ENCODE measurements around the gene GNG10.
"Not testable (repeated sequence)": the region's sequence is repeated elsewhere in the genome, so short reads cannot be mapped to it uniquely, and the experiment has no call there.

GNG10 gene

DNA sequence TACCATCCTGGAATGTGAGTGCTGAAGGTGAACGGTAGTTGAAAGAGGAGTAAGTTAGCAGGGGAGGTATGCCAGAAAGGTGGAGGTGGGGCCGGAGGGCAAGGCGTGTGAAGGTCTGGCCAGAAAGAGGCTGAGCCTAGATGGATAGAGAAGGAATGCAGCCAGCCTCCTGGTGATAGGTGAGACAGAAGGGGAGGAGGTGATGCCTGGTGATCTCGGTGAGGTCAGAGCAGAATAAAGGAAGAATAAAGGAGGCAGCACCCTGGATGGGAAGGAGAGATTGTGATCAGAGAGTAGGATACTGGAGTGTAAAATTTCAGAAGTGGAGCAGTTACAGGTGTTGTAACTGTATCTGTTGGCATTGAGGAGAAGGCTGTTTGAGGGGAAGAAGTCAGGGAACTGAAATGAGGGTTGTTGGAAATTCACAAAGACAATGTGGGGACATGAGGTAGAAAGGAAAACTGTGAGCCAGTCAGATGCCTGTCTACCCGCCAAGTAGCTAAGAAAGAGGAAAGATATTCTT, 2.0 kb downstream of the GNG10 start:
- no peak overlapping the region for H3K4me3 ChIP-seq (ENCODE audit: low read length)
- H3K4me1 ChIP-seq (ENCODE audit: control insufficient read depth, low read depth, low read length), result peaks cover 5% of the 10 kb centered on the region

DNA sequence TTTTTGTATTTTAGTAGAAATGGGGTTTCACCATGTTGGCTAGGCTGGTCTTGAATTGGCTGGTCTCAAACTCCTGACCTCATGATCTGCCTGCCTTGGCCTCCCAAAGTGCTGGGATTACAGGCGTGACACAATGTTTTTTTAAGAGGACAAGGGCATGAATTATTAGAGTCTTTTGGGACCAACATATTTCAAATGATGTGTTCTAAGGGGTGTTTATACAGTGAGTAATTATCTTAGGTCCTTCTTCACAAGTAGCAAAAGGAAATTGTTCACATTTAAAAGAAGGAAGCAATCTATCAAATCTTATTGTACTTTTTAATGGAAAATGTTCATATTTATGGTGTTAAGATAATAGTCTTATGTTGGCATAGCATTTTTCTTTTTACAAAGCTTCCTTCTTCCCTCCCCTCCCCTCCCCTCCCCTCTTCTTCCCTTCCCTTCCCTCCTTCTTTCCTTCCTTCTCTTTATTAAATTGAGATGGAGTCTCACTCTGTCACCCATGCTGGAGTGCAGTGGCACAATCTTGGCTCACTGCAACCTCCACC, 6.7 kb downstream of the GNG10 start:
- Histone ChIP-seq H3K79me2 (ENCODE audit: control insufficient read depth, insufficient read depth, low read length) (peaks cover 12% of the 10 kb centered on the region), H3K23ac (ENCODE audit: low read length) (no peak overlapping the region), H3K27ac (ENCODE audit: low read depth, low read length) (no peak overlapping the region), H2BK5ac (ENCODE audit: low read length) (no peak overlapping the region), H3K4me3 (ENCODE audit: low read length) (no peak overlapping the region), H2BK120ac (ENCODE audit: low read depth, low read length) (no peak overlapping the region), H3K18ac (ENCODE audit: low read length) (no peak overlapping the region), H3K4me1 (ENCODE audit: control insufficient read depth, low read depth, low read length) (peaks cover 2% of the 10 kb centered on the region), H3K4ac (ENCODE audit: low read depth, low read length) (no peak overlapping the region), H4K5ac (ENCODE audit: low read length) (no peak overlapping the region), H3K4me2 (ENCODE audit: low read length) (no peak overlapping the region), H3K36me3 (ENCODE audit: control insufficient read depth, insufficient read depth, low read length) (no peaks in the 10 kb centered on the region), H2BK15ac (replicated peaks; ENCODE audit: low read depth) (no peak overlapping the region), H2AK5ac (ENCODE audit: low read length) (no peak overlapping the region), H4K8ac (ENCODE audit: low read depth, low read length) (no peak overlapping the region), H3K27me3 (ENCODE audit: insufficient read depth, low read length, poor library complexity) (no peaks in the 10 kb centered on the region), H3K9ac (ENCODE audit: low read length) (no peak overlapping the region), H3K79me1 (ENCODE audit: low read length) (peaks cover 10% of the 10 kb centered on the region), H3K56ac (ENCODE audit: low read length) (no peak overlapping the region)
- WGBS (ENCODE audit: extremely low coverage, insufficient coverage, low lambda C conversion rate), result no CpG with 5 or more reads among the region's 1 CpG
- DNase-seq, result no peak

More for the DNA sequence above, 2.0 kb downstream of the GNG10 start:
- no peak overlapping the region for H2BK15ac ChIP-seq (replicated peaks; ENCODE audit: low read depth)
- H3K27ac ChIP-seq (ENCODE audit: low read depth, low read length), result peak overlapping the region; percentile 72
- no CpG with 5 or more reads among the region's 5 CpGs for WGBS (ENCODE audit: extremely low coverage, insufficient coverage, low lambda C conversion rate)
- no peak overlapping the region for H2AK5ac ChIP-seq (ENCODE audit: low read length)
- H3K23ac ChIP-seq (ENCODE audit: low read length), result no peak overlapping the region
- no peak overlapping the region for H4K5ac ChIP-seq (ENCODE audit: low read length)
- H3K36me3 ChIP-seq (ENCODE audit: control insufficient read depth, insufficient read depth, low read length), result no peaks in the 10 kb centered on the region
- no peak overlapping the region for H3K4ac ChIP-seq (ENCODE audit: low read depth, low read length)
- peaks cover 15% of the 10 kb centered on the region for H3K79me2 ChIP-seq (ENCODE audit: control insufficient read depth, insufficient read depth, low read length)
- peak overlapping the region; percentile 74 for H3K56ac ChIP-seq (ENCODE audit: low read length)
- H3K4me2 ChIP-seq (ENCODE audit: low read length), result peak overlapping the region; percentile 28
- no peak overlapping the region for H2BK5ac ChIP-seq (ENCODE audit: low read length)
- no peak overlapping the region for H4K8ac ChIP-seq (ENCODE audit: low read depth, low read length)
- peak overlapping the region; percentile 39 for H3K9ac ChIP-seq (ENCODE audit: low read length)
- peak overlapping the region; percentile 81 for H3K18ac ChIP-seq (ENCODE audit: low read length)
- peaks cover 10% of the 10 kb centered on the region for H3K79me1 ChIP-seq (ENCODE audit: low read length)
- peak; percentile 96 for DNase-seq
- H3K27me3 ChIP-seq (ENCODE audit: insufficient read depth, low read length, poor library complexity), result no peaks in the 10 kb centered on the region
- H2BK120ac ChIP-seq (ENCODE audit: low read depth, low read length), result no peak overlapping the region

DNA sequence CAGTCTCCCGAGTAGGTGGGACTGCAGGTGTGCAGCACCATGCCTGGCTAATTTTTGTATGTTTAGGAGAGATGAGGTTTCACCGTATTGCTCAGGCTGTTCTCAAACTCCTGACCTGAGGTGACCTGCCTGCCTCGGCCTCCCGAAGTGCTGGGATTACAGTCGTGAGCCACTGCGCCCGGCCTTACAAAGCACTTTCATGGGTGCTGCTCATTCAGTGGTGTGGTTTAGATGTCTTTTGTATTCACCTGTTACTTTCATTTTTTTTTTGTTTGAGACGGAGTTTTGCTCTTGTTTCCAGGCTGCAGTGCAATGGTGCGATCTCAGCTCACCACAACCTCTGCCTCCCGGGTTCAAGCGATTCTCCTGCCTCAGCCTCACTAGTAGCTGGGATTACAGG, 7.2 kb downstream of the GNG10 start:
- not testable (repeated sequence) for H3K4ac ChIP-seq (ENCODE audit: low read depth, low read length); H3K36me3 ChIP-seq (ENCODE audit: control insufficient read depth, insufficient read depth, low read length); H3K4me1 ChIP-seq (ENCODE audit: control insufficient read depth, low read depth, low read length); H2BK5ac ChIP-seq (ENCODE audit: low read length); H3K27me3 ChIP-seq (ENCODE audit: insufficient read depth, low read length, poor library complexity); H3K27ac ChIP-seq (ENCODE audit: low read depth, low read length); H4K8ac ChIP-seq (ENCODE audit: low read depth, low read length); H2BK120ac ChIP-seq (ENCODE audit: low read depth, low read length); H4K5ac ChIP-seq (ENCODE audit: low read length); H3K23ac ChIP-seq (ENCODE audit: low read length); H3K18ac ChIP-seq (ENCODE audit: low read length); DNase-seq; H3K4me3 ChIP-seq (ENCODE audit: low read length); H2BK15ac ChIP-seq (replicated peaks; ENCODE audit: low read depth); H3K9ac ChIP-seq (ENCODE audit: low read length); H3K4me2 ChIP-seq (ENCODE audit: low read length); H3K56ac ChIP-seq (ENCODE audit: low read length); H2AK5ac ChIP-seq (ENCODE audit: low read length); H3K79me1 ChIP-seq (ENCODE audit: low read length)
- H3K79me2 ChIP-seq (ENCODE audit: control insufficient read depth, insufficient read depth, low read length), result peaks cover 12% of the 10 kb centered on the region
- WGBS (ENCODE audit: extremely low coverage, insufficient coverage, low lambda C conversion rate), result no CpG with 5 or more reads among the region's 11 CpGs

DNA sequence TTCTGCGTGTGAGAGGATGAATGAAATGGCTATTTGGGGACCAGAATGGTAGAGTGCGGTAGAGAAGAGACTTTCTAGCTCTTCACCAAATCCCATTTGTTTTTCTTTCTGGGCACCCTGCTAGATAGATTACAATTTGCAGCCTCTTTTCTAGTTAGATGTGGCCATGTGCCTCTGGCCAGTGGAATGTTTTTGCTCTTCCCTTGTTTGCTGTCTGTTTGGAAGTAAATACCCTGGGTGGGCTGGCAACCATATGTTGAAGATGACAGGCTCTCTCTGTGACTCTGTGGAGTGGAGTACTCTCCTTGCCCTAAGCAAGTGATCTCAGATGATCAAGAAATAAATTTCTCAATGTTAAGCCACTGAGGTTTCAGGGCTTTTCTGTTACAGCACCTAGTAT, 12.9 kb downstream of the GNG10 start:
- H3K79me1 ChIP-seq (ENCODE audit: low read length), result no peaks in the 10 kb centered on the region
- H4K5ac ChIP-seq (ENCODE audit: low read length), result no peak overlapping the region
- no CpG with 5 or more reads among the region's 2 CpGs for WGBS (ENCODE audit: extremely low coverage, insufficient coverage, low lambda C conversion rate)
- no peak overlapping the region for H3K56ac ChIP-seq (ENCODE audit: low read length)
- no peak overlapping the region for H3K23ac ChIP-seq (ENCODE audit: low read length)
- H3K36me3 ChIP-seq (ENCODE audit: control insufficient read depth, insufficient read depth, low read length), result no peaks in the 10 kb centered on the region
- no peak overlapping the region for H3K9ac ChIP-seq (ENCODE audit: low read length)
- H3K27ac ChIP-seq (ENCODE audit: low read depth, low read length), result no peak overlapping the region
- no peak overlapping the region for H3K4me3 ChIP-seq (ENCODE audit: low read length)
- no peaks in the 10 kb centered on the region for H3K4me1 ChIP-seq (ENCODE audit: control insufficient read depth, low read depth, low read length)
- no peaks in the 10 kb centered on the region for H3K27me3 ChIP-seq (ENCODE audit: insufficient read depth, low read length, poor library complexity)
- no peak overlapping the region for H2BK5ac ChIP-seq (ENCODE audit: low read length)
- no peak overlapping the region for H3K18ac ChIP-seq (ENCODE audit: low read length)
- H3K4me2 ChIP-seq (ENCODE audit: low read length), result no peak overlapping the region
- DNase-seq, result no peak
- no peak overlapping the region for H2AK5ac ChIP-seq (ENCODE audit: low read length)
- no peak overlapping the region for H2BK15ac ChIP-seq (replicated peaks; ENCODE audit: low read depth)
- H2BK120ac ChIP-seq (ENCODE audit: low read depth, low read length), result no peak overlapping the region
- no peaks in the 10 kb centered on the region for H3K79me2 ChIP-seq (ENCODE audit: control insufficient read depth, insufficient read depth, low read length)
- no peak overlapping the region for H3K4ac ChIP-seq (ENCODE audit: low read depth, low read length)
- no peak overlapping the region for H4K8ac ChIP-seq (ENCODE audit: low read depth, low read length)

DNA sequence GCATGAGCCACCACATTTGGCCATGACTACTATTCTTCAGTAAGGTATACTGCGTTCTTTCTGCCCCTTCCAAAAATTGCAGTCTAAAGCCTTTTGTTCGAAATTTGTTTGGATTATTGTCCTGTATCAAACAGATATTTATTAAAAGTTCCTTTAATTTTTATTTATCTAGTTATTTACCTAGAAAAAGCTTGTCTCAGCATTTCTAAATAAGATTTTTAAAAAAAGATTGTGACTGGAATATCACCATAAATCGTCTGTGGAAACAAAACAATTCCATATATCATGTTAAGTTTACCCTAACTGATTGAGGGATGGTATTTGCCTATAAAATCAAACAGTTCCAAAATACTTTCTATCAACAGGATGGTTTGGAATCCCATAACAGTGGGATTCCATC, 14.7 kb downstream of the GNG10 start:
- Histone ChIP-seq H3K4me2 (ENCODE audit: low read length) (no peak overlapping the region), H3K23ac (ENCODE audit: low read length) (no peak overlapping the region), H4K5ac (ENCODE audit: low read length) (no peak overlapping the region), H4K8ac (ENCODE audit: low read depth, low read length) (no peak overlapping the region), H3K9ac (ENCODE audit: low read length) (no peak overlapping the region), H3K4me3 (ENCODE audit: low read length) (no peak overlapping the region), H2BK120ac (ENCODE audit: low read depth, low read length) (no peak overlapping the region), H3K4ac (ENCODE audit: low read depth, low read length) (no peak overlapping the region), H2BK15ac (replicated peaks; ENCODE audit: low read depth) (no peak overlapping the region), H2AK5ac (ENCODE audit: low read length) (no peak overlapping the region), H3K36me3 (ENCODE audit: control insufficient read depth, insufficient read depth, low read length) (no peaks in the 10 kb centered on the region), H3K56ac (ENCODE audit: low read length) (no peak overlapping the region), H3K27ac (ENCODE audit: low read depth, low read length) (no peak overlapping the region), H3K27me3 (ENCODE audit: insufficient read depth, low read length, poor library complexity) (no peaks in the 10 kb centered on the region), H2BK5ac (ENCODE audit: low read length) (no peak overlapping the region), H3K4me1 (ENCODE audit: control insufficient read depth, low read depth, low read length) (no peaks in the 10 kb centered on the region), H3K18ac (ENCODE audit: low read length) (no peak overlapping the region), H3K79me2 (ENCODE audit: control insufficient read depth, insufficient read depth, low read length) (no peaks in the 10 kb centered on the region), H3K79me1 (ENCODE audit: low read length) (no peaks in the 10 kb centered on the region)
- no peak for DNase-seq
- WGBS (ENCODE audit: extremely low coverage, insufficient coverage, low lambda C conversion rate), result no CpG with 5 or more reads among the region's 3 CpGs

DNA sequence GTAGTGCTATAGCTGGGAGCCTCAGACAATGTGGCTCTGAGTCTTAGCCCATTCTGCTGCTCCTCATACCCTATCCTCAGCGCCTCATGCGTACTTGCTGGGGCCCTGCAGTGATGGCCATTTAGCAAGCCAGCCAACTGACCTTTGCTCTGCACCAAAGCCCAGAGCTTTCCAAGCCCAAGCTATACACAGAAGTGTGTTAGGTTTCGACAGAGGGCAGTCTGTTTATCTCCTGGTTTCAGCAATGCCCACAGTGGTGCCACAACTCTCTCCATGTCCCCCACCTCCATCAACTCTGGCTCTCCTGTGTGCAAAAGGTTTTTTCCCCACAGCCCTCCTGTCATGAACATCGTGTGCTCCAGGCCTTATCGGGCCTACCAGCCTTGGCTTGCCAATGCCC, 16.9 kb downstream of the GNG10 start:
- no peak overlapping the region for H3K9ac ChIP-seq (ENCODE audit: low read length)
- H3K4me3 ChIP-seq (ENCODE audit: low read length), result no peak overlapping the region
- no peaks in the 10 kb centered on the region for H3K27me3 ChIP-seq (ENCODE audit: insufficient read depth, low read length, poor library complexity)
- no peak overlapping the region for H3K4me2 ChIP-seq (ENCODE audit: low read length)
- H4K8ac ChIP-seq (ENCODE audit: low read depth, low read length), result no peak overlapping the region
- no peak overlapping the region for H2BK5ac ChIP-seq (ENCODE audit: low read length)
- H3K23ac ChIP-seq (ENCODE audit: low read length), result no peak overlapping the region
- H3K4me1 ChIP-seq (ENCODE audit: control insufficient read depth, low read depth, low read length), result no peaks in the 10 kb centered on the region
- no peaks in the 10 kb centered on the region for H3K79me2 ChIP-seq (ENCODE audit: control insufficient read depth, insufficient read depth, low read length)
- no peak overlapping the region for H4K5ac ChIP-seq (ENCODE audit: low read length)
- no peak overlapping the region for H2BK15ac ChIP-seq (replicated peaks; ENCODE audit: low read depth)
- DNase-seq, result no peak
- no peaks in the 10 kb centered on the region for H3K36me3 ChIP-seq (ENCODE audit: control insufficient read depth, insufficient read depth, low read length)
- no peak overlapping the region for H3K27ac ChIP-seq (ENCODE audit: low read depth, low read length)
- no peak overlapping the region for H2AK5ac ChIP-seq (ENCODE audit: low read length)
- H3K18ac ChIP-seq (ENCODE audit: low read length), result no peak overlapping the region
- no CpG with 5 or more reads among the region's 5 CpGs for WGBS (ENCODE audit: extremely low coverage, insufficient coverage, low lambda C conversion rate)
- H3K56ac ChIP-seq (ENCODE audit: low read length), result no peak overlapping the region
- no peaks in the 10 kb centered on the region for H3K79me1 ChIP-seq (ENCODE audit: low read length)
- H2BK120ac ChIP-seq (ENCODE audit: low read depth, low read length), result no peak overlapping the region
- no peak overlapping the region for H3K4ac ChIP-seq (ENCODE audit: low read depth, low read length)
